Hepatocyte (in vitro differentiated cells): ENCODE results near the gene NBEAL1.

Source experiments
- CTCF ChIP-seq: fragments of 200-600 bp; sonication (generic); IDR thresholded peaks from 2 replicates; pipeline ENCODE4 v1.5.1; 2016; ENCODE audit warnings: antibody characterized with exemption, mild to moderate bottlenecking; ENCODE audit not compliant: poor library complexity
- EZH2 ChIP-seq: fragments of 200-600 bp; sonication (generic); IDR thresholded peaks from 2 replicates; pipeline ENCODE4 v1.6.1; 2016; ENCODE audit warnings: antibody characterized with exemption, mild to moderate bottlenecking, borderline replicate concordance
- EZH2phosphoT487 ChIP-seq: fragments of 200-600 bp; sonication (generic); IDR thresholded peaks from one replicate; pipeline ENCODE4 v1.6.1; 2018; ENCODE audit warnings: antibody characterized with exemption, mild to moderate bottlenecking, low read depth, moderate library complexity; ENCODE audit not compliant: unreplicated experiment, severe bottlenecking

DNA sequence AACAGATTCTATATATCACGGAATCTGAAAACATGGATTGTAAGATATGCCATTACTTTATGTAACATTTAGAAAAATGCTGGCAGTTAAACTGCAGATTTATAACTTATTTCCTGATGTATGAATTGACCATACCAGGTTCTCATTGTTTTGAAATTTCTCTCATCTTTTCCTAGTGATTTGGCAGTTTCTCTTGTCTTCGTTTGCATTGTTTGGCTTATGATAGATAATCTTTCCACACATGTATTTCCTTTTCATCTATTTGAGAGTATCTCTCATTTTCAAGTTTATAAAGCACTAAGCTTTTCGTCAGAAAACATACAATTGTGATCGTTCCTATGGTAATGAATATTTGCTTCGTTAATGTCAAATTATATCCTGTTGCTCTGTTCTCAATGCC, 16.3 kb downstream of the NBEAL1 start:
- TF ChIP-seq CTCF = no peak
- no peak for TF ChIP-seq EZH2
- no peak for TF ChIP-seq EZH2phosphoT487
